ENCODE measurements around the gene MLF1.
"Not testable (repeated sequence)": the region's sequence is repeated elsewhere in the genome, so short reads cannot be mapped to it uniquely, and the experiment has no call there.

The MLF1 gene

GRCh38 chr3:158570999-158571702 lies at the start of gene MLF1:
Gene MLF1, plus strand, starts transcription at chr3:158571194. Its CDS starts 107 bp downstream, at chr3:158571301.
- DNase-seq (ENCODE audit: low read depth), result peak; percentile 59

GRCh38 chr3:158522221-158523136 lies 48.5 kb upstream of the MLF1 start:
- DNase-seq (ENCODE audit: low read depth), result no peak

- DNase-seq (ENCODE audit: low read depth), result no peak
Observed at GRCh38 chr3:158528076-158528674, 42.8 kb upstream of the MLF1 start.

- DNase-seq (ENCODE audit: low read depth), result no peak
Observed at GRCh38 chr3:158531334-158531733, 39.7 kb upstream of the MLF1 start.

- no peak for DNase-seq (ENCODE audit: low read depth)
Observed at GRCh38 chr3:158532099-158532734, 38.8 kb upstream of the MLF1 start.

- no peak for DNase-seq (ENCODE audit: low read depth)
Observed at GRCh38 chr3:158535918-158536317, 35.1 kb upstream of the MLF1 start.

GRCh38 chr3:158539414-158540014 lies 31.5 kb upstream of the MLF1 start:
- DNase-seq (ENCODE audit: low read depth), result no peak

- DNase-seq (ENCODE audit: low read depth), result no peak
Observed at GRCh38 chr3:158540066-158540465, 30.9 kb upstream of the MLF1 start.

- DNase-seq (ENCODE audit: low read depth), result no peak
Observed at GRCh38 chr3:158548691-158549090, 22.3 kb upstream of the MLF1 start.

GRCh38 chr3:158549938-158550337 lies 21.1 kb upstream of the MLF1 start:
- DNase-seq (ENCODE audit: low read depth), result not testable (repeated sequence)

- no peak for DNase-seq (ENCODE audit: low read depth)
Observed at GRCh38 chr3:158552124-158552523, 18.9 kb upstream of the MLF1 start.

GRCh38 chr3:158559504-158559903 lies 11.5 kb upstream of the MLF1 start:
- no peak for DNase-seq (ENCODE audit: low read depth)

GRCh38 chr3:158560979-158561378 lies 10.0 kb upstream of the MLF1 start:
- DNase-seq (ENCODE audit: low read depth), result no peak

GRCh38 chr3:158562674-158563073 lies 8.3 kb upstream of the MLF1 start:
- no peak for DNase-seq (ENCODE audit: low read depth)

- DNase-seq (ENCODE audit: low read depth), result no peak
Observed at GRCh38 chr3:158563076-158563475, 7.9 kb upstream of the MLF1 start.

- no peak for DNase-seq (ENCODE audit: low read depth)
Observed at GRCh38 chr3:158565076-158565475, 5.9 kb upstream of the MLF1 start.

- no peak for DNase-seq (ENCODE audit: low read depth)
Observed at GRCh38 chr3:158568784-158569183, 2.2 kb upstream of the MLF1 start.

GRCh38 chr3:158569794-158570193 lies 1.2 kb upstream of the MLF1 start:
- DNase-seq (ENCODE audit: low read depth), result no peak

GRCh38 chr3:158571969-158572765 lies 1.2 kb downstream of the MLF1 start:
- DNase-seq (ENCODE audit: low read depth), result no peak

GRCh38 chr3:158572766-158573060 lies 1.7 kb downstream of the MLF1 start:
- no peak for DNase-seq (ENCODE audit: low read depth)

GRCh38 chr3:158573714-158574113 lies 2.7 kb downstream of the MLF1 start:
- no peak for DNase-seq (ENCODE audit: low read depth)

All from activated T-helper 1 cell treated with Interleukin-2 at 50 U/mL for 16 hours (primary cell).